GM19351 (cell line): ENCODE measurements around the gene EIF1AX.
A peak's percentile ranks its signal among the peaks of the same experiment; 100 is the strongest.
"Not testable (repeated sequence)": the region's sequence is repeated elsewhere in the genome, so short reads cannot be mapped to it uniquely, and the experiment has no call there.

Experiments used
- ATAC-seq: cut with Tn5 transposase; IDR thresholded peaks from one replicate; pipeline ENCODE4 v1.9.1; 2021; ENCODE audit warnings: mild to moderate bottlenecking, moderate library complexity; ENCODE audit not compliant: unreplicated experiment

The EIF1AX gene, protein sequence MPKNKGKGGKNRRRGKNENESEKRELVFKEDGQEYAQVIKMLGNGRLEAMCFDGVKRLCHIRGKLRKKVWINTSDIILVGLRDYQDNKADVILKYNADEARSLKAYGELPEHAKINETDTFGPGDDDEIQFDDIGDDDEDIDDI

GRCh38 chrX:20141281-20142220, at the start of gene EIF1AX:
TSS of gene EIF1AX (minus strand) at chrX:20141838. CDS start at chrX:20141640, 198 bp downstream.
- peak; percentile 97 for ATAC-seq

DNA sequence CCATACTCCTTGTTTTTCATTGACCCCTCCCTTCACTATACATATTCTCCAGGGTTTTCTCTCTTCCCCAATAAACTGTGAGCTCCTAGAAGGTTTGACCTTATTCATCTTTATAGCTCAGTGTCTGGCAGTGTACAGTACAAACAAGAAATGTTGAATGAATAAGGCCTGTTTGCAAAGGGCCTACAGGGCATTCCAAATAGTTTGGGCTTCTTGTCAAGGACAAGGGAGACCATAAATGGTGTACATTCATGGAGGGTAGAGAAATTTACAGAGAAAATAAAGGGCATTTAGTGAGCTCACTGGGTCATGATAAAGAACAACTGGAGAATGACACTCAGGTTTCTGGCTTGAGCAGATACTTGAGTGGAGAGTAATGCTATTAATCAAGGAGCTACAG, 47.5 kb upstream of the EIF1AX start:
- ATAC-seq: no peak

DNA sequence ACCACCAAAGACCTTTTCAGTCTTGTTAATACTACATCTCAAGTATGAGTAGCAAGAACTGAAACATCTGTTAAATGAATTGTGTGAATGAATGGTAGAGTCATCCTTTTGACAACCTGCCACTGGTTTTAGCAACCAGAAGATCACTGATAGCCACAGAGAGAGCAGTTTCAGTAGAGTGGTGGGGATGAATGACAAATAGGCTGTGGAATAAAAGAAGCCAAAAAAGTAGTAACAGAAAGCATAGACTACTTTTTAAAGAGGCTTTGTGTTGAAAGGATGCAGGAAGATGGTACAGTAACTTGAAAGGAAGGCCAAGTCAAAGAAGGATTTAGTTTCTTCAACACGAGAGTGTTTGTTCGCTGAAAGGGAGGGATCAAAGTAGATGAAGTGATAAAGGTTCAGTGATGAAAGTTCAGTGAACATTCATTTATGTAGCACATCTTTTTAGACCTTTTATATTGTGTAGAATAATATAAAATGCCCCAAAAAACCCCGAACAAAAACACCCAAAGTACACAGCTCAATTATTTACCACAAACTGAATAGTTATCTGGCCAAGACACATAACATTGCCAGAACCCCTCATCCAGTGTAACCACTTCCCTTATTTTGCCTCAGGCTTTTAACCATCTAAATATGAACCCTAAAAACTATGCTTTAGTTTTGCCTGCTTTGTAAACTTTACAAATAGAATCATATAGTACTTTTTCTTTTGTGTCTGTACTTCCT, 40.1 kb upstream of the EIF1AX start:
- ATAC-seq: peak; percentile 55

DNA sequence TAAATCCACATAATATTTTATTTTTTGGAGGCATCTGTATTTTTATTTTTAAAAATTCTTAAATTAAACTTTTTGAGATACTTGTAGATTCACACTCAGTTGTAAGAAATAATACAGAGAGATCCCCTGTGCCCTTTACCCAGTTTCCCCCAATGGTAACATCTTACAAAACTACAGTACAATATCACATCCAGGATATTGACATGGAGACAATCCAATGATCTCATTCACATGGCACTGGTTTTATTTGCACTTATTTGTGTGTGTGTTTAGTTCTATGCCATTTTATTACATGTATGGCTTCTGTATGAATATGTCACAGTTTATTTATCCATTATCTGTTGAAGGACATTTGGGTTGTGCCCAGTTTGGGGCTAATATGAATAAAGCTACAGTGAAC, 35.5 kb upstream of the EIF1AX start:
- no peak for ATAC-seq

GRCh38 chrX:20173856-20174255, 32.2 kb upstream of the EIF1AX start:
- no peak for ATAC-seq

DNA sequence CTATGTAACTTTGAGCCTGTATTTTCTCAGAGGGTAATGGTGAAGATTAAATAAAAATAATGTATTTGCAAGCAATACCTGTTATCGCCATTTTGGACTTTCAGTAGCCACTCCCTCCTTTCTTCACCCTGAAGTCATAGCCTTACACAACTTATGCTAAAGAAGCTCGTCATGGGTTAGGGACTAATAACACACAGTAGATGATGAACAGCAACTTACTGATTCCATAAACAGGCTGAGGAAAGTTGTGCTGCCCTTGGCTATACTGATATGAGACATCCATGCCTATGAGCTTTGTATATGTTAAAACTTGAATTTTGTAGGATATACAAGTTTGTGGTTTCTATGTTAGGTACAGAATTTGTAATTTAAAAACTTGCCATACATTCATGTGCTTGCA, 31.7 kb upstream of the EIF1AX start:
- no peak for ATAC-seq

- no peak for ATAC-seq
Observed at GRCh38 chrX:20171887-20172286, 30.2 kb upstream of the EIF1AX start.

- ATAC-seq: not testable (repeated sequence)
Observed at GRCh38 chrX:20162516-20162915, 20.9 kb upstream of the EIF1AX start.

DNA sequence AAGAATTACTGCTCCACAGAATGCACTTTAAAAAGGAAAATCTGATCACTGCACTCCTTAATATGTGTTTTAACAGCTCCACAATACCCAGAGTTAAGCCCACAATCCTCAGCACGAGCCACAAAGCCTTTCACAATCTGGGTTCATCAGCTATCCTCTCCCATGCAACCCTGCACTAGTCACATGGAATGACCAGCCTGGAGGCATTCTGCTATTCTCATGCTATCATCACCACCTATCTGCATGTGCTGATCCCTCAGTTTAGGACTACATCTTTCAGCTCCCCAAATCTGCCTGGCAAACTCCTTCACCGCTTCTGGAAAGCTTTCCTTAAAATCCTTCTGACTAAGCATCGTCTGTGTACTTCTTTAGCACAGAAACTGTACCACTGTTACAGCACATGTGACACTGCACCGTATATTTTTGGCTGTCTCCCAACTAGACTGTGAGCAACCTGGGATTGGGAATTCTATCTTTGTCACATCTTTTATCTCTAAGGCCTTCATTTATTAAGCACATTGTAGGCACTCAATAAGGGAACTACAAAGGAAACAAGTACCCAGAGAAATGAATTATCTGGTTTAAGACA, 18.3 kb upstream of the EIF1AX start:
- no peak for ATAC-seq

DNA sequence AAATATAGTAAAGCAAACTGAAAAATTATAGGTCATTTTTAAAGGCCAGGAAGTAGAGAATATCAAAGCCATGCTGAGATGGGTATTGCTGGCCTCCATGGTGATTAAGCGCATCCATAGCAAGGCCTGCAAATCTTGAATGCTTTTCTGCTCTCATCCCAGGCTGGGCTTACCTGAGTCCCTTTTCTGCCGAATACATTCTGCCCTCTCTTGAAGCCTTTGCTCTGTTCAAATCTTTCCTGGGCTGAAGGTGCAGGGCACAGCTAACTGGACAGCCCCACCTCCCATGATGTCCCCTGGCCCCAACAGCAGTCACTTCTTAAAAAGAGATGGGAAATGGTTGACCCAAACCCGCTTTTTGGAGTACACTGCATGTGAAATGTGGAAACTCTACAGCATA, 10.1 kb upstream of the EIF1AX start:
- ATAC-seq: no peak

- ATAC-seq: no peak
Observed at GRCh38 chrX:20149326-20149725, 7.7 kb upstream of the EIF1AX start.

GRCh38 chrX:20147561-20147960, 5.9 kb upstream of the EIF1AX start:
- ATAC-seq: no peak

- ATAC-seq: no peak
Observed at GRCh38 chrX:20144491-20144890, 2.9 kb upstream of the EIF1AX start.

DNA sequence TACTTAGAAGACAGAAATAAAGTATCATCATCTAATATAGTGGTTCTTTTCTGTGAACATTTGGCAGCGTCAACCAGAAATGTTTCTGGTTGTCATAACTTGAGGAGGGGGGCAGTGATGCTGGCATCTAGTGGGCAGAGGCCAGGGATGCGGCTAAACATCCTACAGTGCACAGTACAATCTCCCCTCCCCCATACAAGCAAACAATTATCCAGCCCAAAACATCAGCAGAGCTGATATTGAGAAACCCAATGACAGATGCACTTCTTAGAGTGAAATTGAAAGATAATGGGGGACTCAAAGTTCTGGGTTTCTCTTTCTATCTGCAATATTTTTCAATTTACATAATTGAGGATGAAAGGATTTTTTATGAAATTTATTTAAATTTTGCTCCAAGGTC, 1.9 kb upstream of the EIF1AX start:
- no peak for ATAC-seq

- ATAC-seq: no peak
Observed at GRCh38 chrX:20143111-20143510, 1.5 kb upstream of the EIF1AX start.

DNA sequence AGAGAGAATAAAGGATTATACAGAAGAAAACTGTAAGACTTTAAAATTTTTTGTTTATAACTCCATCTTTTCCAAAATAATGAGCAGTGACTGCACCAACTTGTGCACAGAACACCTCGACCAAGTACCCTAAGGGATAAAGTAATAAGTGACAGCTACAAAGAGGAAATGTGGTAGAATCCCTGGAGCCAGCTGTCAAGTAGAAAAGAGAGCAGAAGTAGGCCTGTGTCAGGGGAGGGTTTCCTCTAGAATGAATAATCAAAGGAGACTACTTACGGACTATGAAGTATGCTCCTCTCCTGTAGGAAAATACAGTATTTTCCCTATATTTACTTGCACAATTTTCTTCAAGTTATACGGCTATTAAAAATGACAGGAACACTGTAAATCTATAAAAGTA, 1.2 kb downstream of the EIF1AX start:
- no peak for ATAC-seq

DNA sequence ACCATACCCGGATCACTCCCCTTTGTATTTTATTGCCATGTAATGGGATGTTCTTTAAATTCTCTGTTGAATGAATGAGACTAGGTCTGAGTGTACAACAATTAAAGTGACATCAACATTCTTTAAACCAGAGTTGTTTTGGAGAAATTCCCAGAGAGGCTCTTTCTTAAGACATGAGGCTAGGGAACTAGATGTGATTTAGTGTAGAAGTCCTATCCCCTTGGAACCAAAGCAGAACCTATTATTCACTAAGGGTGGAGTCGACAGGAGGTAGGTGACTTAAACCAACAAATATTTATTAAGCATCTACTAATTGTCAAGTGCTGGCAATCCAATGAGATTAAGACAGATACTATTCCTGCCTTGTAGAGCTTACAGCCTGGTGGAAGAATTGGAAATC, 1.7 kb downstream of the EIF1AX start:
- ATAC-seq: no peak

GRCh38 chrX:20135944-20136343, 5.7 kb downstream of the EIF1AX start:
- no peak for ATAC-seq

DNA sequence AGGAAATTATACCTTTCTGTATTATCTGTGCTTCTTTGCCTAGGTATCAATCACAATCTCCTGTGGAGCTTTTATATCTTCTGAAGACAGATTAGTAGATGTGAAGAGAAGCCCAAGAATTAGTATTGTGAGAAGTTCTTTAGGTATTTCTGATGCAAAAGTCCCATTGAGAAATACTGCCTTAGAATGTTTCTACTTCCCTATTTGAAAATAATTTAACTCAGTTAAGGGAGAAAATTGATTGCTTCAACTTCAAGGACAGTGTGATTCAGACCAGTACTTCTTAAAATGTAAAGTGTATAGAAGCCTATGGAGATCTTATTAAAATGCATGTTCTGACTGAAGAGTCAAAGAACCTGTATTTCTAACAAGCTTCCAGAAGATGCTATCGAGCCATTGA, 9.0 kb downstream of the EIF1AX start:
- no peak for ATAC-seq

- ATAC-seq: no peak
Observed at GRCh38 chrX:20130357-20130756, 11.3 kb downstream of the EIF1AX start.

GRCh38 chrX:20129547-20129946, 12.1 kb downstream of the EIF1AX start:
- no peak for ATAC-seq
